DOHH2 (cell line): ENCODE measurements around the gene C4BPA.

Experiments
- CTCF ChIP-seq: fragments of 200-600 bp; sonication (generic); IDR thresholded peaks from one replicate; pipeline ENCODE4 v1.5.1; 2014; ENCODE audit warnings: antibody characterized with exemption, mild to moderate bottlenecking, low read depth, low read length; ENCODE audit not compliant: poor library complexity, severe bottlenecking
- EZH2phosphoT487 ChIP-seq: fragments of 200-600 bp; sonication (generic); IDR thresholded peaks from 2 replicates; pipeline ENCODE4 v1.6.1; 2017; ENCODE audit warnings: borderline replicate concordance, mild to moderate bottlenecking, antibody characterized with exemption, low read length, moderate library complexity, mixed read lengths

- TF ChIP-seq CTCF (no peak), EZH2phosphoT487 (no peak)
Observed at GRCh38 chr1:207093944-207094343, 10.1 kb upstream of the C4BPA start.
